Measurements from ENCODE around the gene FICD. TPM values are rescaled to one million over a fixed set of nuclear protein-coding genes. Genes with fewer than 3 reads are reported as not detected.

Gene FICD
- polyA plus RNA-seq, 1 donor from 2014 or later = 1.5 TPM

GRCh38 chr12:108517288-108518100, 2.4 kb downstream of the FICD start:
- H3K79me2 ChIP-seq (replicated peaks; ENCODE audit: insufficient read depth, low read length) = peaks cover 10% of the 10 kb centered on the region
- H3K4me3 ChIP-seq (ENCODE audit: low read length) = no peak overlapping the region
- no peaks in the 10 kb centered on the region for H3K9me3 ChIP-seq (ENCODE audit: low read length)
- no peaks in the 10 kb centered on the region for H3K27me3 ChIP-seq (ENCODE audit: insufficient read depth, low read depth, low read length)
- H3K4me2 ChIP-seq (ENCODE audit: low read length) = no peak overlapping the region
- H3F3A ChIP-seq (ENCODE audit: insufficient read depth, low read length, poor library complexity, severe bottlenecking) = no peaks in the 10 kb centered on the region
- no peaks in the 10 kb centered on the region for H3K9me2 ChIP-seq (ENCODE audit: insufficient read depth, low read length)
- H3K9ac ChIP-seq (ENCODE audit: low read length) = no peak overlapping the region
- H4K20me1 ChIP-seq (ENCODE audit: insufficient read depth) = no peaks in the 10 kb centered on the region
- no peak overlapping the region for H2AFZ ChIP-seq (ENCODE audit: low read depth, low read length)
- no peak for TF ChIP-seq RAD21 (conservative IDR thresholded peaks at IDR 0.05)
- no peak overlapping the region for H3K27ac ChIP-seq (ENCODE audit: low read length)
- no peaks in the 10 kb centered on the region for H3K36me3 ChIP-seq (ENCODE audit: insufficient read depth, low read length)

DNA sequence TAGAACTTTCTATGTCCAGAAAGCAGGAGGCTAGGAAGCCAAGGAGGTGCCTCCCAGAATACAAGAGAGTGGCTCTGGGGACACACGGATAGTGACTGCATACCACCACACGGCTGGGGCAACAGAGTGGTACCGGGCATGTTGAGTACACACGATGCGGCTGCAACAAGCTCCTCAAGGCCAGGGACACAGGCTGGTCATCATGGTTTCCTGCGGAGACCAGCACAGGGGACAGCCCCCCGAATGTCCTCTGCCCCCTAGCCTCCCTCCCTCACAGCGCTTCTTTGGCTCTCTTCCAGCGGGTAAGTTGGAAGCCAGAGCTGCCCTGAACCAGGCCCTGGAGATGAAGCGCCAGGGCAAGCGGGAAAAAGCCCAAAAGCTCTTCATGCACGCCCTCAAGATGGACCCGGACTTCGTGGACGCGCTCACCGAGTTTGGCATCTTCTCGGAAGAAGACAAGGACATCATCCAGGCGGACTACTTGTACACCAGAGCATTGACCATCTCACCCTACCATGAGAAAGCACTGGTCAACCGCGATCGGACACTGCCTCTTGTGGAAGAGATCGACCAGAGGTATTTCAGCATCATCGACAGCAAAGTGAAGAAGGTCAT, 3.1 kb downstream of the FICD start:
- H4K20me1 ChIP-seq (ENCODE audit: insufficient read depth) = no peaks in the 10 kb centered on the region
- no peaks in the 10 kb centered on the region for H3K9me2 ChIP-seq (ENCODE audit: insufficient read depth, low read length)
- no peak for TF ChIP-seq TAF1 (IDR thresholded peaks at IDR 0.05; ENCODE audit: low read depth)
- no peak for TF ChIP-seq MXI1 (conservative IDR thresholded peaks at IDR 0.05; ENCODE audit: poor library complexity, severe bottlenecking)
- TF ChIP-seq REST (IDR thresholded peaks at IDR 0.05; ENCODE audit: borderline replicate concordance) = no peak
- no peak for TF ChIP-seq SMC3 (conservative IDR thresholded peaks at IDR 0.05; ENCODE audit: poor library complexity)
- no peak for TF ChIP-seq POLR2AphosphoS5 (IDR thresholded peaks at IDR 0.05)
- TF ChIP-seq RAD21 (conservative IDR thresholded peaks at IDR 0.05) = no peak
- TF ChIP-seq EZH2 (IDR thresholded peaks at IDR 0.05; ENCODE audit: borderline replicate concordance, insufficient read depth, low read length, poor library complexity, severe bottlenecking) = no peak
- no peak for TF ChIP-seq EP300 (conservative IDR thresholded peaks at IDR 0.05; ENCODE audit: poor library complexity, severe bottlenecking)
- no peak for TF ChIP-seq CTCF (IDR thresholded peaks at IDR 0.05; ENCODE audit: poor library complexity, severe bottlenecking)
- peaks cover 10% of the 10 kb centered on the region for H3K79me2 ChIP-seq (replicated peaks; ENCODE audit: insufficient read depth, low read length)
- H3K27me3 ChIP-seq (ENCODE audit: insufficient read depth, low read depth, low read length) = no peaks in the 10 kb centered on the region
- H3K27ac ChIP-seq (ENCODE audit: low read length) = no peak overlapping the region
- H3K9me3 ChIP-seq (ENCODE audit: low read length) = no peaks in the 10 kb centered on the region
- H3K4me2 ChIP-seq (ENCODE audit: low read length) = no peak overlapping the region
- H3K4me3 ChIP-seq (ENCODE audit: low read length) = no peak overlapping the region
- no peak overlapping the region for H2AFZ ChIP-seq (ENCODE audit: low read depth, low read length)
- H3K36me3 ChIP-seq (ENCODE audit: insufficient read depth, low read length) = no peaks in the 10 kb centered on the region
- H3K9ac ChIP-seq (ENCODE audit: low read length) = no peak overlapping the region
- no peaks in the 10 kb centered on the region for H3F3A ChIP-seq (ENCODE audit: insufficient read depth, low read length, poor library complexity, severe bottlenecking)

All from neural cell (in vitro differentiated cells).